ENCODE measurements around the gene CPSF3.

GRCh38 chr2:9417725-9418124, 5.7 kb upstream of the CPSF3 start:
- no peak for TF ChIP-seq EZH2 (IDR thresholded peaks at IDR 0.05; ENCODE audit: borderline replicate concordance, low read depth, low read length, poor library complexity, severe bottlenecking)
- no peak for TF ChIP-seq CTCF (conservative IDR thresholded peaks at IDR 0.05; ENCODE audit: low read depth, low read length)
